ENCODE measurements around the gene IFT88.

The IFT88 gene

DNA sequence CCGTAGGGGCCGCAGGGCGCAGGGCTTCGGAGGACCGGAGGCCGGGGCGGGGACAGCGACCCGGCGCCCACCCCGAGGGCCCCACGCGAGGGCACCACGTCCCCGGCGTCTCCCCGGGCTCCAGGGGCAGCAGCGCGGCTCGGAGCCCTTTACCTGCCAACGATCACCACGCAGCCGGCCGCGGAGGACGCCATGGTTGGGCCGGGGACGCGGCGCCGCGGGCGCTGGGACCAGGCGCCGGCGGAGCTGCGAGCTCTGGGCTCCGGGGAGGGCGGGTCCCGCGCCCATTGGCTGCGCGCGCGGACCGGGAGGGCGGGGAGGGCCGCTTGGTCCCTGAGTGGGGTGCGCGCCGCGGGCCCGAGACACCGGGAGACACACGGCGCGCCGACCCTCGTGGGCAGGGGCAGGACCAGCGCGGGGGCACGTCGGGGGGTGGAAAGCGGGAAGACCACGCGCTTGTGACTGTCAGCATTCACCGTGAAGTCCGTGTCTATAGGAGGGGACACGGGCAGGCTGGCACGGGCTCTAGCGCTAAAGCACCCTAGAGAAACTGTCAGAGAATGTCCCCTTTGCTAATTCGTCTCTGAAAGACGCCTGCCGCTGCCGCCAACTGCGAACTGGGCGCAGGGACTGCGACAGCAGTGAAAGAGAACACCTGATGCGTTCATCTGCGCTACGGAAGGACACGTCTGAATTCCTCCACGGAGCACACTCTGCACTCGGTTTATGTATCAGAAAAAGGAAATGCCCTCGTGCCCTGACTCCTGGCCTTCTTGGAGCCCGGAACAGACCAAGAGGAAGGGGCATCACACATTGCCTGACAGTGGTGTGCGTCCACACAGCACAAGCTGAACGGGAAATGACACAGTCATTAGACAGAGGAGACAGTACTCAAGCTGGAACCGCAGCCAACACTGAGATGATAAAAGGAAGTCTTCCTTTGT, 41.1 kb upstream of the IFT88 start, which contains the start of gene CRYL1 (continued):
- no peak for TF ChIP-seq ZNF510 (tag by site-specific recombination; IDR thresholded peaks at IDR 0.05; ENCODE audit: insufficient replicate concordance)
- peak; percentile 22; the same call in 1 of the 2 replicates for TF ChIP-seq ZNF2 (tag by site-specific recombination; IDR thresholded peaks at IDR 0.05)
- TF ChIP-seq ZBTB7A (tag by site-specific recombination; IDR thresholded peaks at IDR 0.05; ENCODE audit: low read depth): no peak
- no peak for TF ChIP-seq ZNF37A (tag by site-specific recombination; IDR thresholded peaks at IDR 0.05)
- TF ChIP-seq ZNF658 (tag by site-specific recombination; IDR thresholded peaks at IDR 0.05): no peak
- 0 out of 2 replicates have a peak, but pooled peaks have one; percentile 56 for TF ChIP-seq ZNF792 (tag by site-specific recombination; IDR thresholded peaks at IDR 0.05)
- no peak for TF ChIP-seq ZNF266 (tag by site-specific recombination; IDR thresholded peaks at IDR 0.05; ENCODE audit: low read depth)
- no peak for TF ChIP-seq ZNF558 (tag by site-specific recombination; IDR thresholded peaks at IDR 0.05)
- no peak for TF ChIP-seq ZNF324 (tag by site-specific recombination; IDR thresholded peaks at IDR 0.05)
- no peak for TF ChIP-seq ZNF514 (tag by site-specific recombination; IDR thresholded peaks at IDR 0.05)
- TF ChIP-seq ZNF350 (tag by site-specific recombination; IDR thresholded peaks at IDR 0.05): no peak
- TF ChIP-seq ZNF777 (tag by site-specific recombination; IDR thresholded peaks at IDR 0.05; ENCODE audit: borderline replicate concordance): peak; percentile 63; the same call in 1 of the 2 replicates
- TF ChIP-seq, protein P1, sequence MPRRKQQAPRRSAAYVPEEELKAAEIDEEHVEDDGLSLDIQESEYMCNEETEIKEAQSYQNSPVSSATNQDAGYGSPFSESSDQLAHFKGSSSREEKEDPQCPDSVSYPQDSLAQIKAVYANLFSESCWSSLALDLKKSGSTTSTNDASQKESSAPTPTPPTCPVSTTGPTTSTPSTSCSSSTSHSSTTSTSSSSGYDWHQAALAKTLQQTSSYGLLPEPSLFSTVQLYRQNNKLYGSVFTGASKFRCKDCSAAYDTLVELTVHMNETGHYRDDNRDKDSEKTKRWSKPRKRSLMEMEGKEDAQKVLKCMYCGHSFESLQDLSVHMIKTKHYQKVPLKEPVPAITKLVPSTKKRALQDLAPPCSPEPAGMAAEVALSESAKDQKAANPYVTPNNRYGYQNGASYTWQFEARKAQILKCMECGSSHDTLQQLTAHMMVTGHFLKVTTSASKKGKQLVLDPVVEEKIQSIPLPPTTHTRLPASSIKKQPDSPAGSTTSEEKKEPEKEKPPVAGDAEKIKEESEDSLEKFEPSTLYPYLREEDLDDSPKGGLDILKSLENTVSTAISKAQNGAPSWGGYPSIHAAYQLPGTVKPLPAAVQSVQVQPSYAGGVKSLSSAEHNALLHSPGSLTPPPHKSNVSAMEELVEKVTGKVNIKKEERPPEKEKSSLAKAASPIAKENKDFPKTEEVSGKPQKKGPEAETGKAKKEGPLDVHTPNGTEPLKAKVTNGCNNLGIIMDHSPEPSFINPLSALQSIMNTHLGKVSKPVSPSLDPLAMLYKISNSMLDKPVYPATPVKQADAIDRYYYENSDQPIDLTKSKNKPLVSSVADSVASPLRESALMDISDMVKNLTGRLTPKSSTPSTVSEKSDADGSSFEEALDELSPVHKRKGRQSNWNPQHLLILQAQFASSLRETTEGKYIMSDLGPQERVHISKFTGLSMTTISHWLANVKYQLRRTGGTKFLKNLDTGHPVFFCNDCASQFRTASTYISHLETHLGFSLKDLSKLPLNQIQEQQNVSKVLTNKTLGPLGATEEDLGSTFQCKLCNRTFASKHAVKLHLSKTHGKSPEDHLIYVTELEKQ (tag by site-specific recombination; IDR thresholded peaks at IDR 0.05; ENCODE audit: borderline replicate concordance): no peak
- peak; percentile 64; the same call in 1 of the 2 replicates for TF ChIP-seq ZNF600 (tag by site-specific recombination; IDR thresholded peaks at IDR 0.05)
- TF ChIP-seq, protein P2, sequence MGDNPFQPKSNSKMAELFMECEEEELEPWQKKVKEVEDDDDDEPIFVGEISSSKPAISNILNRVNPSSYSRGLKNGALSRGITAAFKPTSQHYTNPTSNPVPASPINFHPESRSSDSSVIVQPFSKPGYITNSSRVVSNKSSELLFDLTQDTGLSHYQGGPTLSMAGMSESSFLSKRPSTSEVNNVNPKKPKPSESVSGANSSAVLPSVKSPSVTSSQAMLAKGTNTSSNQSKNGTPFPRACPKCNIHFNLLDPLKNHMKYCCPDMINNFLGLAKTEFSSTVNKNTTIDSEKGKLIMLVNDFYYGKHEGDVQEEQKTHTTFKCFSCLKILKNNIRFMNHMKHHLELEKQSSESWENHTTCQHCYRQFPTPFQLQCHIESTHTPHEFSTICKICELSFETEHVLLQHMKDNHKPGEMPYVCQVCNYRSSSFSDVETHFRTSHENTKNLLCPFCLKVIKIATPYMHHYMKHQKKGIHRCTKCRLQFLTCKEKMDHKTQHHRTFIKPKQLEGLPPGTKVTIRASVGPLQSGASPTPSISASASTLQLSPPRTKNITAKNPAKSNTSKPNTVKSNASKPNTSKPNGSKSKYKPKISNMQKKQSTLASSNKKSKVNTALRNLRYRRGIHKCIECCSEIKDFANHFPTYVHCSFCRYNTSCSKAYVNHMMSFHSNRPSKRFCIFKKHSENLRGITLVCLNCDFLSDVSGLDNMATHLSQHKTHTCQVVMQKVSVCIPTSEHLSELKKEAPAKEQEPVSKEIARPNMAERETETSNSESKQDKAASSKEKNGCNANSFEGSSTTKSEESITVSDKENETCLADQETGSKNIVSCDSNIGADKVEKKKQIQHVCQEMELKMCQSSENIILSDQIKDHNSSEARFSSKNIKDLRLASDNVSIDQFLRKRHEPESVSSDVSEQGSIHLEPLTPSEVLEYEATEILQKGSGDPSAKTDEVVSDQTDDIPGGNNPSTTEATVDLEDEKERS (tag by site-specific recombination; IDR thresholded peaks at IDR 0.05): no peak
- no peak for TF ChIP-seq ZNF292 (tag by site-specific recombination; IDR thresholded peaks at IDR 0.05; ENCODE audit: borderline replicate concordance, low read depth)
- no peak for TF ChIP-seq ZNF155 (tag by site-specific recombination; IDR thresholded peaks at IDR 0.05)
- TF ChIP-seq, protein P3, sequence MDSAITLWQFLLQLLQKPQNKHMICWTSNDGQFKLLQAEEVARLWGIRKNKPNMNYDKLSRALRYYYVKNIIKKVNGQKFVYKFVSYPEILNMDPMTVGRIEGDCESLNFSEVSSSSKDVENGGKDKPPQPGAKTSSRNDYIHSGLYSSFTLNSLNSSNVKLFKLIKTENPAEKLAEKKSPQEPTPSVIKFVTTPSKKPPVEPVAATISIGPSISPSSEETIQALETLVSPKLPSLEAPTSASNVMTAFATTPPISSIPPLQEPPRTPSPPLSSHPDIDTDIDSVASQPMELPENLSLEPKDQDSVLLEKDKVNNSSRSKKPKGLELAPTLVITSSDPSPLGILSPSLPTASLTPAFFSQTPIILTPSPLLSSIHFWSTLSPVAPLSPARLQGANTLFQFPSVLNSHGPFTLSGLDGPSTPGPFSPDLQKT (IDR thresholded peaks at IDR 0.05; ENCODE audit: borderline replicate concordance, low read depth, low read length): no peak
- 0 out of 2 replicates have a peak, but pooled peaks have one; percentile 25 for TF ChIP-seq ZNF391 (tag by site-specific recombination; IDR thresholded peaks at IDR 0.05; ENCODE audit: borderline replicate concordance, low read depth)
- no peak for TF ChIP-seq ZNF404 (tag by site-specific recombination; IDR thresholded peaks at IDR 0.05)
- TF ChIP-seq ZFP41 (tag by site-specific recombination; IDR thresholded peaks at IDR 0.05; ENCODE audit: borderline replicate concordance): no peak
- TF ChIP-seq ZNF549 (tag by site-specific recombination; IDR thresholded peaks at IDR 0.05): no peak
- TF ChIP-seq, protein P4, sequence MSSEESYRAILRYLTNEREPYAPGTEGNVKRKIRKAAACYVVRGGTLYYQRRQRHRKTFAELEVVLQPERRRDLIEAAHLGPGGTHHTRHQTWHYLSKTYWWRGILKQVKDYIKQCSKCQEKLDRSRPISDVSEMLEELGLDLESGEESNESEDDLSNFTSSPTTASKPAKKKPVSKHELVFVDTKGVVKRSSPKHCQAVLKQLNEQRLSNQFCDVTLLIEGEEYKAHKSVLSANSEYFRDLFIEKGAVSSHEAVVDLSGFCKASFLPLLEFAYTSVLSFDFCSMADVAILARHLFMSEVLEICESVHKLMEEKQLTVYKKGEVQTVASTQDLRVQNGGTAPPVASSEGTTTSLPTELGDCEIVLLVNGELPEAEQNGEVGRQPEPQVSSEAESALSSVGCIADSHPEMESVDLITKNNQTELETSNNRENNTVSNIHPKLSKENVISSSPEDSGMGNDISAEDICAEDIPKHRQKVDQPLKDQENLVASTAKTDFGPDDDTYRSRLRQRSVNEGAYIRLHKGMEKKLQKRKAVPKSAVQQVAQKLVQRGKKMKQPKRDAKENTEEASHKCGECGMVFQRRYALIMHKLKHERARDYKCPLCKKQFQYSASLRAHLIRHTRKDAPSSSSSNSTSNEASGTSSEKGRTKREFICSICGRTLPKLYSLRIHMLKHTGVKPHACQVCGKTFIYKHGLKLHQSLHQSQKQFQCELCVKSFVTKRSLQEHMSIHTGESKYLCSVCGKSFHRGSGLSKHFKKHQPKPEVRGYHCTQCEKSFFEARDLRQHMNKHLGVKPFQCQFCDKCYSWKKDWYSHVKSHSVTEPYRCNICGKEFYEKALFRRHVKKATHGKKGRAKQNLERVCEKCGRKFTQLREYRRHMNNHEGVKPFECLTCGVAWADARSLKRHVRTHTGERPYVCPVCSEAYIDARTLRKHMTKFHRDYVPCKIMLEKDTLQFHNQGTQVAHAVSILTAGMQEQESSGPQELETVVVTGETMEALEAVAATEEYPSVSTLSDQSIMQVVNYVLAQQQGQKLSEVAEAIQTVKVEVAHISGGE (tag by site-specific recombination; conservative IDR thresholded peaks at IDR 0.05; ENCODE audit: low read depth): no peak
- no peak for TF ChIP-seq ZNF670 (tag by site-specific recombination; IDR thresholded peaks at IDR 0.05; ENCODE audit: low read depth)
